DND-41 (cell line): ENCODE data around the gene NHLRC4.

Experiments
- ATAC-seq: fragments of 200-7000 bp; cut with Tn5 transposase; 3 replicates; pipeline ENCODE4 v1.9.1; 2021; ENCODE audit warnings: low read depth; ENCODE audit not compliant: insufficient read depth
- DNase-seq: peaks from one replicate; pipeline ENCODE4 v3.0.0-alpha.2; 2020
- H2AFZ ChIP-seq: 2 replicates; pipeline ENCODE4 v1.6.0; 2012; ENCODE audit warnings: low read depth, low read length
- H3K27ac ChIP-seq: 2 replicates; pipeline ENCODE4 v1.5.1; 2012; ENCODE audit warnings: low read length, inconsistent platforms
- H3K27me3 ChIP-seq: fragments of 200-600 bp; sonication (generic); 2 replicates; pipeline ENCODE4 v1.6.0; 2012; ENCODE audit warnings: low read length, mild to moderate bottlenecking, inconsistent platforms; ENCODE audit not compliant: insufficient read depth, poor library complexity
- H3K36me3 ChIP-seq: 2 replicates; pipeline ENCODE4 v1.5.1; 2012; ENCODE audit warnings: low read length, inconsistent platforms; ENCODE audit not compliant: insufficient read depth
- H3K4me1 ChIP-seq: 2 replicates; pipeline ENCODE4 v1.5.1; 2012; ENCODE audit warnings: mild to moderate bottlenecking, low read length; ENCODE audit not compliant: insufficient read depth
- H3K4me2 ChIP-seq: 2 replicates; pipeline ENCODE4 v1.6.0; 2012; ENCODE audit warnings: mild to moderate bottlenecking, moderate library complexity, low read length, inconsistent platforms; ENCODE audit not compliant: insufficient read depth
- H3K4me3 ChIP-seq, 2 experiments: fragments of 200-600 bp in 1 of 2; shearing (Covaris generic) in 1 of 2; 2 replicates each; pipeline ENCODE4 v1.5.1; 2012 to 2016; ENCODE audit warnings: inconsistent platforms in 2 of 2, low read length in 2 of 2, mild to moderate bottlenecking in 2 of 2, low read depth in 1 of 2, moderate library complexity in 1 of 2
- H3K79me2 ChIP-seq: 2 replicates; pipeline ENCODE4 v1.6.0; 2012; ENCODE audit warnings: low read length, inconsistent platforms; ENCODE audit not compliant: insufficient read depth
- H3K9ac ChIP-seq: 2 replicates; pipeline ENCODE4 v1.6.0; 2012; ENCODE audit warnings: low read depth, mild to moderate bottlenecking, inconsistent platforms, low read length, moderate library complexity
- H3K9me3 ChIP-seq: 2 replicates; pipeline ENCODE4 v1.5.1; 2012; ENCODE audit warnings: low read length, moderate library complexity, mild to moderate bottlenecking, inconsistent platforms; ENCODE audit not compliant: insufficient read depth, severe bottlenecking
- H4K20me1 ChIP-seq: 2 replicates; pipeline ENCODE4 v1.6.0; 2012; ENCODE audit warnings: low read length; ENCODE audit not compliant: insufficient read depth
- CTCF ChIP-seq: IDR thresholded peaks from 2 replicates; pipeline ENCODE4 v1.5.1; 2012; ENCODE audit warnings: borderline replicate concordance, low read length, moderate library complexity, mild to moderate bottlenecking; ENCODE audit not compliant: poor library complexity, severe bottlenecking; ENCODE audit errors: extremely low read depth
- EZH2 ChIP-seq: IDR thresholded peaks from 3 replicates; pipeline ENCODE4 v1.6.1; 2012; ENCODE audit warnings: borderline replicate concordance, low read depth, mild to moderate bottlenecking, moderate library complexity, low read length, inconsistent platforms; ENCODE audit not compliant: severe bottlenecking

The NHLRC4 gene

GRCh38 chr16:588889-589657, 22.3 kb downstream of the NHLRC4 start:
- Histone ChIP-seq H3K4me2 (peak overlapping the region; percentile 96), H4K20me1 (peaks cover 63% of the 10 kb centered on the region), H3K36me3 (peaks cover 14% of the 10 kb centered on the region), H3K4me1 (peaks cover 36% of the 10 kb centered on the region), H3K9ac (peak overlapping the region; percentile 89), H3K27me3 (no peaks in the 10 kb centered on the region), H3K27ac (peak overlapping the region; percentile 95), H3K4me3 (peak overlapping the region; percentile 66 to 85; a peak in 3 of 4 replicates), H3K79me2 (peaks cover 60% of the 10 kb centered on the region), H2AFZ (peak overlapping the region; percentile 82), H3K9me3 (no peaks in the 10 kb centered on the region)
- DNase-seq = peak; percentile 98
- TF ChIP-seq EZH2 (no peak), CTCF (no peak)
- peak; percentile 75 for ATAC-seq

GRCh38 chr16:589658-590187, 22.9 kb downstream of the NHLRC4 start, which contains the start of gene RAB40C:
TSS of gene RAB40C (plus strand) at chr16:590066. CDS start at chr16:590292, 226 bp downstream.
- TF ChIP-seq CTCF (peak; percentile 23), EZH2 (no peak)
- Histone ChIP-seq H3K27me3 (no peaks in the 10 kb centered on the region), H3K36me3 (peaks cover 14% of the 10 kb centered on the region), H3K79me2 (peaks cover 66% of the 10 kb centered on the region), H4K20me1 (peaks cover 63% of the 10 kb centered on the region), H2AFZ (peak within 1 kb of the TSS; percentile 86), H3K27ac (peak within 1 kb of the TSS; percentile 95), H3K9me3 (no peaks in the 10 kb centered on the region), H3K4me3 (peak within 1 kb of the TSS; percentile 85 to 86; a peak in 3 of 4 replicates), H3K4me2 (peak within 1 kb of the TSS; percentile 100), H3K4me1 (peaks cover 36% of the 10 kb centered on the region), H3K9ac (peak within 1 kb of the TSS; percentile 89)
- DNase-seq (peak; percentile 99), ATAC-seq (peak; percentile 84)

- H3K27me3 ChIP-seq = no peaks in the 10 kb centered on the region
- H3K36me3 ChIP-seq = peaks cover 14% of the 10 kb centered on the region
- H3K9me3 ChIP-seq = no peaks in the 10 kb centered on the region
- peak overlapping the region; percentile 87 for H3K9ac ChIP-seq
- ATAC-seq (no peak), DNase-seq (no peak)
- H3K79me2 ChIP-seq = peaks cover 71% of the 10 kb centered on the region
- peak overlapping the region; percentile 75 for H3K27ac ChIP-seq
- TF ChIP-seq CTCF (no peak), EZH2 (no peak)
- H2AFZ ChIP-seq = peak overlapping the region; percentile 86
- H3K4me3 ChIP-seq = peak overlapping the region; percentile 85 to 86; a peak in 3 of 4 replicates
- peaks cover 36% of the 10 kb centered on the region for H3K4me1 ChIP-seq
- peaks cover 68% of the 10 kb centered on the region for H4K20me1 ChIP-seq
- peak overlapping the region; percentile 100 for H3K4me2 ChIP-seq
Observed at GRCh38 chr16:590188-590814, 23.5 kb downstream of the NHLRC4 start.
